Ovary (tissue), 9 donors: Measurements from ENCODE around the gene RNASE13. TPM values are rescaled to one million over a fixed set of nuclear protein-coding genes. Genes with fewer than 3 reads are reported as not detected.

Experiments used
- DNase-seq, 5 donors: peaks; one replicate each; pipeline ENCODE4 v3.0.0-alpha.2; 2019 to 2020
- H3K27ac ChIP-seq, 2 donors: fragments of 200-600 bp; one replicate each; pipeline versions ENCODE4 v1.5.1 to v1.8.0; 2019 to 2022
- H3K27me3 ChIP-seq: fragments of 200-600 bp; one replicate; pipeline ENCODE4 v1.8.0; 2022
- H3K36me3 ChIP-seq: fragments of 200-600 bp; sonication (generic); one replicate; pipeline ENCODE4 v1.5.1; 2019
- H3K4me1 ChIP-seq: one replicate; pipeline ENCODE4 v1.8.1; 2013; ENCODE audit warnings: mild to moderate bottlenecking, moderate library complexity; ENCODE audit not compliant: insufficient read depth
- H3K4me3 ChIP-seq: fragments of 200-600 bp; sonication (generic); one replicate; pipeline ENCODE4 v1.5.1; 2017
- H3K9me3 ChIP-seq, 2 donors: fragments of 200-600 bp in 1 of 2; sonication (generic) in 1 of 2; one replicate each; pipeline versions ENCODE4 v1.5.1 to v1.8.1; 2013 to 2019; ENCODE audit warnings: mild to moderate bottlenecking in 1 of 2, moderate library complexity in 1 of 2
- CTCF ChIP-seq, 3 donors: fragments of 450-650 bp in 2 of 3; fragments of 200-600 bp in 1 of 3; IDR thresholded peaks; one replicate each; pipeline versions ENCODE4 v1.5.1 to v1.8.0; 2016 to 2022; ENCODE audit warnings: antibody characterized with exemption in 3 of 3, mild to moderate bottlenecking in 1 of 3
- EP300 ChIP-seq: sonication (generic); formaldehyde crosslinking; IDR thresholded peaks from one replicate; pipeline ENCODE4 v1.6.1; 2017; ENCODE audit warnings: antibody characterized with exemption
- POLR2A ChIP-seq: fragments of 450-650 bp; IDR thresholded peaks from one replicate; pipeline ENCODE4 v1.6.1; 2017; ENCODE audit warnings: antibody characterized with exemption, mild to moderate bottlenecking, moderate library complexity
- WGBS, 3 donors: extraction: QIAGEN DNeasy Blood & Tissue Kit in 1 of 3; methylation state at CpG; one replicate each; pipeline versions ENCODE4 v1.1.5 to v1.1.7; 2013 to 2017; 5-methylcytosine and 5-hydroxymethylcytosine counted together
- intact Hi-C, 4 donors: fragments of 100-400 bp; cut with DNase I; formaldehyde crosslinking; loops; one replicate each; pipeline versions ENCODE4 v1.11.0 to v1.15.1; 2022 to 2023
- polyA plus RNA-seq, 2 donors: library from polyadenylated mRNA; stranded (reverse); fragments of 200-250 nt in 1 of 2; fragments of 350-450 nt in 1 of 2; fragmentation: Illumina TruSeq in 1 of 2; extraction: RNeasy Lipid Tissue Mini Kit (QIAGEN cat#74804) in 1 of 2; gene quantifications; one replicate each; pipeline ENCODE4 v1.2.3, GENCODE V29; 2013 to 2014
- total RNA-seq, 7 donors: library from RNA; depleted of rRNA in 2 of 7; stranded (reverse); fragments of >200 nt in 2 of 7; fragmentation: NEBNext Ultra II Directional in 3 of 7; extraction: Animal tissue kit (Norgen Biotek cat#: 25700) in 3 of 7; gene quantifications; one replicate each; pipeline versions ENCODE4 v1.1.0 to v1.2.4, GENCODE V29; 2016 to 2023
- donor health status: DM: no; HTN: no; CAD: no; lungs with moderate emphysema.
- donor health status: DM: no; HTN: no; CAD: no.
- donor health status: Bipolar disorder and iron deficiency.
- donor health status: DM: yes; HTN: yes; CAD: no.
- donor health status: DM: no; HTN: no; CAD: no.
- donor health status: DM: yes; HTN: yes; CAD: no.

The RNASE13 gene
- total and polyA plus RNA-seq, 9 donors = not detected

DNA sequence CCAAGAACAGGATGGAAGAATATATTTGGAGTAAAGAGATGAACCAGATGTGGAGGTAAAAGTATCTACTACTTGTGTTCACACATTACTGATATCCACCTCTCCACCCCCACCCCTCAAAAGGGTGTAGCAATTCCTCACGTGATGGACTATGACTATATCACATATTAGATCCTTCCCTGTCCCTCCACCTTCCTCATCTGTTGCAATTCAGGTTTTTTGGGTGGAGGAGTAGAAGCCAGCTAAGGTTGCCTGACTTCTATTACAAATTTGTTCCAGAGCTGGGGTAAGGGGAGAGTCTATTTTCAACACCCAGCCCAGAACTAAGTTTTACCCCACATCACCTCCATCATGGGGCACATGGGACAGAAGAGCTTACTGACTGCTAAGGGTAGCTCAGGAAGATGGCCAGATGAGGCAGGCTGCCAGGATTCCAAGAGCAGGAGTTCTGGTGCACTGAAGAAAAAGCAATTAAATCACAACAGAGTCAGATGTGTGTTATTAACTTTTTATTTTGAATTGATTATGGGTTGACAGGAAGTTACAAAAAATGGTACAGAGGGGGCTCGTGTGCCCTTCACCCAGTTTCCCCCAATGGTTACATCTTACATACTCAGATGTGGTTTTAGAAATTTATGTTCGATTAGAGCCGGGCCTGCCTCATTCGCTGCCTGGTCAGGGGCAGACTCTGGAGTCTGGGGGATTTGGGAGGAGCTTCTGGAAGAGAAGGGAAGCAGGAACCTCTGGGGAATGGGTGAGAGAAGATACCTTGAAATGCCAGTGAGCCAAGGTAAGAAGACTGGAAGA lies 2.1 kb downstream of the RNASE13 start:
- H3K4me3 ChIP-seq = no peak overlapping the region
- intact Hi-C loops = no loop called here
- H3K9me3 ChIP-seq = no peaks in the 10 kb centered on the region
- H3K36me3 ChIP-seq = no peaks in the 10 kb centered on the region
- H3K4me1 ChIP-seq = peaks cover 19% of the 10 kb centered on the region
- no peak for TF ChIP-seq POLR2A
- TF ChIP-seq EP300 = no peak
- H3K27ac ChIP-seq = no peak overlapping the region
- WGBS, 3 donors = 73 to 84% (median 77%) methylated on average over 5 of the region's 5 CpGs
- DNase-seq = no peak
- no peaks in the 10 kb centered on the region for H3K27me3 ChIP-seq

DNA sequence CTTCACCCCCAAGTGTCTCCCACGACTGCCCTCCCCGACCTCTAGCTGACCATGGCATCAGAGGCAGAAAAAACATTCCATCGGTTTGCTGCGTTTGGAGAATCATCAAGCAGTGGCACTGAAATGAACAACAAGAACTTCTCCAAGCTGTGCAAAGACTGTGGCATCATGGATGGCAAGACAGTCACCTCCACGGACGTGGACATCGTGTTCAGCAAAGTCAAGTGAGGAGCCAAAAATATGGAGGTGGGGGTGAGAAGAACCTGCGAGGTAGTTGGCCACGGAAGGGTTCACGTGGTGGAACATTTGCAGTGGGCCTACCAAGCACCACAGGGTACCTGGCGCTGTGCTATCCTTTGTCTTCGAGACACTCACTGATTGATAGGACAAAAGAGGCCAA lies 4.1 kb downstream of the RNASE13 start:
- H3K36me3 ChIP-seq = no peaks in the 10 kb centered on the region
- TF ChIP-seq CTCF (IDR thresholded peaks at IDR 0.05) (no peak), EP300 (no peak), POLR2A (no peak)
- H3K9me3 ChIP-seq = no peaks in the 10 kb centered on the region
- no peaks in the 10 kb centered on the region for H3K27me3 ChIP-seq
- no peak overlapping the region for H3K27ac ChIP-seq
- H3K4me1 ChIP-seq = peaks cover 26% of the 10 kb centered on the region
- DNase-seq = no peak
- intact Hi-C loops = no loop called here
- no peak overlapping the region for H3K4me3 ChIP-seq
- 84 to 91% (median 90%) methylated on average over 12 of the region's 12 CpGs for WGBS, 3 donors

- no peak for DNase-seq
- 88 to 92% (median 91%) methylated on average over 5 of the region's 5 CpGs for WGBS, 3 donors
- H3K27ac ChIP-seq = no peak within 1 kb of the TSS
- H3K4me1 ChIP-seq = peaks cover 21% of the 10 kb centered on the region
- no peaks in the 10 kb centered on the region for H3K27me3 ChIP-seq
- TF ChIP-seq POLR2A (no peak), EP300 (no peak), CTCF (IDR thresholded peaks at IDR 0.05) (no peak)
- H3K36me3 ChIP-seq = no peaks in the 10 kb centered on the region
- H3K9me3 ChIP-seq = no peaks in the 10 kb centered on the region
- H3K4me3 ChIP-seq = no peak within 1 kb of the TSS
- intact Hi-C loops = loop anchor here in 2 of 4 donors (10.0 kb wide), 2 partner anchors 55 to 345 kb away; partner anchors contain the start of genes ANG (in 1 of the 2) and RNASE4 (in 1 of the 2)
These were observed 4.7 kb downstream of the RNASE13 start, which contains the start of gene TPPP2 for GRCh38 chr14:21029917-21030316. Gene TPPP2 (plus strand): TSS chr14:21030217. CDS start chr14:21030582, 365 bp downstream.

DNA sequence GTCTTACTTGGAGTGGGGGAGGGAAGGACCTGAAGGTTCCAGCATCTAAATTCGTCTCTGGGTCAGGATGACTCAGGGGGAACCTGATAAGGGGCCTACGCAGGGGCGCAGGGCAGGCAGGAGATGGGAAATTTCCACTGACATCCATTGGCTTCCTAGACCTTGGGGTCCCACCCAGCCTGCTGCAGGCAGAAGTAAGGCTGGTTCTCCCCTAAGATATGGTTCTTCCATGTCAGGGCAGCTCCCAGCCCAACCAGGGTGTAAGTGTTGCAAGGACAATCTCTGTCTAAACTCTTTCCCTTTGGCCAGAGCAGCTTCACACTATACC lies 7.7 kb downstream of the RNASE13 start:
- intact Hi-C loops = loop anchor here in 2 of 4 donors (10.0 kb wide), 2 partner anchors 52 to 342 kb away; partner anchors contain the start of genes ANG (in 1 of the 2) and RNASE4 (in 1 of the 2)

More for the DNA sequence above, 7.7 kb downstream of the RNASE13 start:
- no peak for TF ChIP-seq CTCF (IDR thresholded peaks at IDR 0.05)
- TF ChIP-seq EP300 = no peak
- no peak for TF ChIP-seq POLR2A
- H3K27me3 ChIP-seq = no peaks in the 10 kb centered on the region
- WGBS, 3 donors = 8 to 17% (median 11%) methylated on average over 3 of the region's 3 CpGs
- no peaks in the 10 kb centered on the region for H3K9me3 ChIP-seq
- H3K27ac ChIP-seq = peak overlapping the region; percentile 90 to 97
- H3K4me1 ChIP-seq = peaks cover 13% of the 10 kb centered on the region
- H3K36me3 ChIP-seq = no peaks in the 10 kb centered on the region
- peak; percentile 51 to 74 (median 69) for DNase-seq
- no peak overlapping the region for H3K4me3 ChIP-seq
